ENCODE data around the gene MLXIP.
"Not testable (repeated sequence)": the region's sequence is repeated elsewhere in the genome, so short reads cannot be mapped to it uniquely, and the experiment has no call there.

The MLXIP gene

DNA sequence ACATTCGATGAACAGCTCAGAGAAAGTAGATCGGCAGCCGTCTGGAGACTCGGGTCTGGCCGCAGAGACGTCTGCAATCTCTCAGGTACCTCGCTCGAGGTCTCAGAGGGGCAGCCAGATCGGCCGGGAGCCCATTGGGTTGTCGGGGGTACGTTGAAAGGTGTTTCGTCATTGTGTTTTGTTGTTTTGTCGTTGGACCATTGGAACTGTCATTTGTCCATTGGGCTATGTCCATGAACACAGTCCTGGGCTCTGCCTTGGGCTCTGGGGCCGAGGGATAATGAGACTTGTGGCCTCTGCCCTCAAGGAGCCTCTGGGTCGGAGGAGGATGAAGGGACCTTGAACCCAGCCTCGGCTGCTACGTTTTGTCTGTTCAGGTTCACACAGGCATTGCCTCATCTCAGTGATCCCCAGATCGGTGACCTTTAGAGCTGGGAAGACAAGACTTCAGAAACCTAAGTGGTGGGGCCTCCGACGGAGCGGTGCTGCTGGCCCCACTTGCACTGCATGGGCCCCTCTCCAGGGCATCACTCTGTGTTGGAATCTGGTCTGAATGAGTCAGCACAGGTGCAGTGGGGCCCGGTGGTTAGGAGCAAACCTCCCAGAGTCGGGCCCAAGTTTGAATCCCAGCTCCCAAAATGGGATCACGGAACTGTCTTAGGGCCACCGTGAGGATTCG, 23.6 kb upstream of the MLXIP start:
- DNase-seq, result no peak

DNA sequence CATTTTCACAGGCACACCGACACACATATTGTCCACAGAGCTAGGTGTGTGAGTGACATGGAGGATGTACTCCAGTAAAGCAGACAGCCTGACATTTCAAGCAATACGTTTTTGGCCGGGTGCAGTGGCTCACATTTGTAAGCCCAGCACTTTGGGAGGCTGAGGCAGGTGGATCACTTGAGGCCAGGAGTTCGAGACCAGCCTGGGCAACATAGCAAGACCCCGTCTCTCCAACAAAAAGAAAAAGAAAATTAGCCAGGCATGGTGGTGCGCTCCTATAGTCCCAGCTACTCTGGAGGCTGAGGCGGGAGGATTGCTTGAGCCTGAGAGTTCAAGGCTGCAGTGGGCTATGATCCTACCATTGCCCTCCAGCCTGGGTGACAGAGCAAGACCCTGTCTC, 22.1 kb upstream of the MLXIP start:
- DNase-seq, result not testable (repeated sequence)

GRCh38 chr12:122057007-122057735, 21.4 kb upstream of the MLXIP start:
- no peak for DNase-seq

DNA sequence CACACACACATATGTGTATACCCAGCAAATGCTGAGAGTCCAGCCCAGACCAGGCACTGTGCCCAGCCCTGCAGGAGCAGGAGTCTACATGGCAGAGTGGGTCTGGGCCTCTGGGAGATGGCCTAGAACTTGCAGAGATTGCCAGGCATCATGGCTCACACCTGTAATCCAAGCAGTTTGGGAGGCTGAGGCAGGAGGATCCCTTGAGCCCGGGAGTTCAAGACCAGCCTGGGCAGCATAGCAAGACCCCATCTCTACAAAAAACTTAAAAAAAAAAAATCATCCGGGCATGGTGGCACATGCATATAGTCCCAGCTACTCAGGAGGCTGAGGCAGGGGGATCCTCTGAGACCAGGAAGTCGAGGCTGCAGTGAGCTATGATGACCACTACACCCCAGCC, 20.8 kb upstream of the MLXIP start:
- DNase-seq, result no peak

DNA sequence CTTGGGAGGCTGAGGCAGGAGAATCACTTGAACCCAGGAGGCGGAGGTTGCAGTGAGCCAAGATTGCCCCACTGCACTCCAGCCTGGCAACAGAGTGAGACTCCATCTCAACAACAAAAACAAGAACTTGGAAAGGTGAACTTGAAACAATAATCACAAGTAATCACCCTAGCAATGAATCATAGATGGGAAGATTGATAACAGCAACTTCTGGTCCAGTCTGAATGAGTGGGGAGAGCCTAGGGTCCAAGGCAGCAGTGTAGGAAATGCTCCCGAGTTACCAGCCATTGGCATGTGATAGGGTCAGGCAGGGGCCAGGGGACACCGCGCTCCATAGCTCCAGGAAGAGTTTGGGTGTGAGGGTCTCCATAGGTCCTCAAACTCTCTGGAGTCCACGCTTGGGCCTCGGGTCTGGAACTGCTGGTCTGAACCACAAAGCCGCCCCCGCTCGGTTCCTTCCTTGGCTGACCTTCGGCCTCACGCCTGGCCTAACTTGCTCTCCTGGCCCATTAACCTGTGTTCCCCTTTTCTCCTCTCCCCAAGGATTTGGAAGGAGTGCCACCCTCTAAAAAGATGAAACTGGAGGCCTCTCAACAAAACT, 19.9 kb upstream of the MLXIP start:
- no peak for DNase-seq

GRCh38 chr12:122059203-122059960, 19.2 kb upstream of the MLXIP start:
- DNase-seq, result no peak

DNA sequence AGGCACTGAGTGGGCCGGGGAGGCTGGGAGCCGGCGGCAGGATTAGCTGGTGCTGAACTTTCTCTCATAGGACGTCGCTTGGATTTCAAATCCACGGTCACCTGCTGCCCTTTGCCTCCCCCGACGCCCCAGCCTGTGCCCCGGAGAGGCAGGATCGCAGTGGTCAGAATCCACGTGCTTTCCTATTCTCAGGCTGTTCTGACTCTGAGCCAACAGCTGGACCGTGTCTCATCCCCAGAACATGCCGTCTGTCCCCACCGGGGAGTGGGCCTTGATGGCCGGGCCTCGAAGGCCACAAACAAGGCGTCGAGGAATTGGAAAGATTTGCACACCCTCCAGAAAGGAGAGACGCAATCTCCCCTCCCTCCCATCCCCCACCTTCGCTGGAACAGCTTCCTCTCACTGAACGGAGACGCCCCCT, 18.5 kb upstream of the MLXIP start:
- DNase-seq, result no peak

DNA sequence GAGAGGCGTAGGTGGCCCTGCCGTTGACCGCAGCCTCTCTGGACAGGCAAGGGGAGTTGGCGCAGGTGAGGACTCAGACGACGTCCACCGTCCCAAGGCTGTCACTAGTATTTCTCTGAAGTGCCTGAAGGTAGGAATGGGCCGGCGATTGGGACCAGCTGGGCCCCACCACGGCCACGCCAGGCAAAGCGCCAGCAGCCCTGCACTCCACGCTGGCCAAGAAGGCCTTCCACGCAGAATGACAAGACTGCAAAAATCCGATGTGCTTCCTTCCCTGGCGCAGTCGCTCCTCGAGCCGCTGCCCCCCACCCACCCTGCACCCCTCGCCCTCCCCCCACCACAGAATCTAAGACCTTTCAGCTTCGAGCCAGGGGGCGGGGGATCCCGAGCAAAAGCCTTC, 17.3 kb upstream of the MLXIP start:
- DNase-seq, result no peak

GRCh38 chr12:122062832-122063693, 15.5 kb upstream of the MLXIP start:
- DNase-seq, result no peak

DNA sequence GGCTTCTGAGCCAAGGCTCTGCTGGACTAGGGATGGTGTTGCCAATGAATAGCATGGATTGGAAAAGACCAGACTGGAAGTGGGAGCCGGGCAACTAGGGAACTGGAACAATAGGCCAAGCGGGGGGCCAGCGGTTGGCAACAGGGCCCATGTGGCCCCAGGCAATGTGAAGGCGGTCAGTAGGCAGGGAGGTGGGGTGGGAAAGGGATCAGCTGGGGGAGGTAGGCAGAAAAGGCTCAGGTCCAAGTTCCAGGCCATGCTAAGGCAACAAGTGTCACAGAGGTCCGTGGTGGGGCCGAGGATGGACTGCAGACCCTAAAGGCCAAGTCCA, 14.9 kb upstream of the MLXIP start:
- no peak for DNase-seq

GRCh38 chr12:122064025-122064777, 14.4 kb upstream of the MLXIP start:
- no peak for DNase-seq

DNA sequence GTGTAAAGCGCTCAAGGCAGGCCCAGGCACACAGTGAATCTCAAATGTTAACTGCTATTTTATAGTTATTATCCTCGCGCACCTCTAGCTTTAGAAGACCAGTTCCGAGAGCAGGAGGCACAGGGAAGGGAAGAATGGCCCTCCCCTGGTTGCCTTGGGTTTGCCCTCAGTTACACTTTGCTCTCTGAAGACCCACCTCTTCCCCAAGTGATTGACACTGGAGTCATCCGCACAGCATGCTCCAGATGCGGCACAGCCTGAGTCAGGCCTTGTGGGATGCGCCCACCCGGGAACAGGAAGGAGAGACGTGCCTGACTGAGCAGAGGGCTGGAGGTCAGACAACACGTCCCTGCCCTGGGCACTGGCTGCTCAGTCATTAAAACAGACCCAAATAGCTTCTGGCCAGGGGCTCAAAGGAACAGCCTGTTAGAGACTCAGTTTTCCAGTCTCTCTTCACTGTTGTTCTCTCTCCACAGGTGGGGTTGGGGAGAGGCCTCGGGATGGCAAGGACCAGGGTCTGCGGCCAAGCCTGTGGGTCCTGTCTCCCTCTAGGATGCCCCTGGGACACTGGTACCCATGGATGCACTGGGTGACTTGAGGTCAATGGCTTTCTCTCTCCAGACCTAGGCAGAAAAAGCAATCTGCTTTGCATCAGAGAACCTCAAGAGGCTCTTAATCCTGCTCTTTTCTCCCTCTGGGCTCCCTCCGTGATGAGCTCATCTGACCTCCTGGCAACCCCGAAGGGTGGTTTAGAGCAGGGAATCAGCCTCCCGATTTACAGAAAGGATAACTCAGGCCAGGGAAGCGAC, 13.6 kb upstream of the MLXIP start:
- DNase-seq, result no peak

- DNase-seq, result no peak
Measured at GRCh38 chr12:122067548-122067947, 11.0 kb upstream of the MLXIP start.

- DNase-seq, result no peak
Measured at GRCh38 chr12:122067966-122068365, 10.6 kb upstream of the MLXIP start.

DNA sequence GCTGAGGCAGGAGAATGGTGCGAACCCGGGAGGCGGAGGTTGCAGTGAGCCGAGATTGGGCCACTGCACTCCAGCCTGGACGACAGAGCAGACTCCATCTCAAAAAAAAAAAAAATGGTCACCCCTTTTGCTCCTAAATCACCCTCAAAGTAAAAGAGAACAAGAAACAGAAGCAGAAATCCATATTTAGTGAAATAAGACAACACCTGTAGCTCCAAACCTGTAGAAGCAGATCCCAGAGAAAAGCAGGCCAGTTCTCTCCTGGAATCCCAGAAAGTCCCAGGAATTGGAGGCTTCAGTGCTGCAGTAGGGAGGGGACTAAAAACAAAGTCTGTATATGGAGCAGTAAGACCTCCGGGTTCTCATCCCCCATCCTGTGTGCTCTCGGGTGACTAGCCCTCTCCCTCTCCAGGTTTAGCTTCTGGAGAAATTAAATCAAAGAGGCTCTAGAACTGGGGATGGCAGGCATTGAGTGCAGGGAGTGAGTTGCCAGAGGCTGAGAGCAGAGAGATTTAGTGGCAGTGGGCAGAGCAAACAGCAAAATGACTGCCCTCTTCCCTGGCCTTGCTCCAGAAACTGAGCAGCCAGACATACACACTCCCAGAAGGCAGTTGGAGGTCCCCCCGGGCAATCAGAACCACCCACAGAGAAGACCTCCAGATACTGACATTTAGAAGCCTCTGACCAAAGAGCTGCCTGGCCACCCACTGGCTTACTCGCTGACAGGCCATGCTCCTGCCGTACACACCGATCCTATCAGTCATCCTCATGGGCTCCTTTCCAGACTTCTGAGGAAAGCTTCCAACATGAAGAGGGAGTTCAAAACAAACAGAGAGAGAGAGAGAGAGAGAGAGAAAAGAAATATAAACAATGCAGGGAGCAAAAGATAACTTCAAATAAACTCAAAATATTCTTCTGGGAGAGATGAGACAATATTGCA, 6.3 kb upstream of the MLXIP start:
- DNase-seq, result no peak

GRCh38 chr12:122073815-122074214, 4.7 kb upstream of the MLXIP start:
- DNase-seq, result no peak

DNA sequence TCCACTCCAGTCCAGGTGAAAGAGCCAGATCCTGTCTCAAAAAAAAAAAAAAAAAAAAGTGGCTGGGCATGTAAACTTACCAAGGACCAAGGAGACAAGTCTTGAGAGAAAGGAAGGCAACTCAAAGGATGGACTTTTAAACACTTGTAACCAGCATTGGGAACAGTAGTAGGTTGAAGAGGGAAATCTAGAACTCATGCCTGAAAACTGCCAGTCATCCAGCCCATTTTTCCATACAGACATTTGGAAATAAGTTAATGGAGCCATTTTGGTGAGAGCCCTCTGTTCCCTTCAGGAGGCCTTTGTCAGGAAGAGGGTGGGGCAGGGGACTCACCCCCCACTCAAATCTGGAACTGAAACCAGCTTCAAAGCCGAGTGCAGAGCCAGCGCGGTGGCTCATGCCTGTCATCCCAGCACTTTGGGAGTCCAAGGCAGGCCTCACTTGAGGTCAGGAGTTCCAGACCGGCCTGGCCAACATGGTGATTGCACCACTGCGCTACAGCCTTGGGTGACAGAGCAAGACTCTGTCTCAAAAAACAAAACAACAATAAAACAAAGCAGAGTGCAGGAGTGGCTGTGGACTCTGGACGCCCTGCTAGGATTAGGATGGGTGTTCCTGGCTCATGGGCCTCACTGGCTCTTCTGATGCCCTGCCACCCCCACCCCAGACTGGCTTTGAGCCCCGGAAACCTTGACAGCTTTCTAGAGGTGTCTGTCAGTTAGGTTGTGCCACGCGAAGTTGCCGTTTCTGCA, 1.6 kb upstream of the MLXIP start:
- no peak for DNase-seq

GRCh38 chr12:122079033-122079531, 526 bp downstream of the MLXIP start:
- no peak for DNase-seq

DNA sequence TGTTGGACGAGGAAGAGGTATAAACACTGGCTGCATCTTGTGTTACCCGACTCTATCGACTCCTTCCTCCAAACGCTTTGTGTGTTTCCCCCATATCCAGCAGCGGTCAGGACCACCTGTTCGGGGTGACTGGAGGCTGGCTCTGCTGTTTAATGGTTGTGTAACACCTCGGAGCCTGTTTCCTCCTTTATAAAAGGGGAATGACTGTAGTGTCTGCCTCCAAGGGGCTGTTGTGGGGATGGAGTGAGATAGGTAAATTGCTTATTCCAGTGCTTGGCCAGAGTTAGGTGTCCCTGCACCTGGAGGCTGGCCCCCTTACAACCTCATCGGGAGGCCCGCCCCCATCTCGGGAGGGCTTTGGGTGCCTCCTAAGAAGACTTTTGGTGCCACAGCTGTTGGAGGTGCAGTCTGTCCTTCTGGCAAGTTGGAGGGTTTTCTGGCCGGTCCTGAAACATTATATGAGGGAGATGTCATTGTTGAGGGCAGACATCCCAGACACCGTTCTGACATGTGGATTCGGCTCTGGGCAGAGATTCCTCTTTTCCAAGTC, 1.1 kb downstream of the MLXIP start:
- no peak for DNase-seq

Data from activated CD4-positive, alpha-beta T cell treated with anti-CD3 and anti-CD28 coated beads, Interleukin-2, amount 50 U/mL, for 1 hour (primary cell).